ENCODE data around the gene SOX1.

Gene SOX1

GRCh38 chr13:112110479-112110878 is 43.5 kb downstream of the SOX1 start:
- no peak for DNase-seq

GRCh38 chr13:112111239-112111857 is 44.4 kb downstream of the SOX1 start:
- no peak for DNase-seq

GRCh38 chr13:112112534-112113276 is 45.8 kb downstream of the SOX1 start:
- no peak for DNase-seq

- DNase-seq: no peak
Observed at GRCh38 chr13:112113348-112113747, 46.4 kb downstream of the SOX1 start.

- DNase-seq: no peak
Observed at GRCh38 chr13:112113851-112114250, 46.9 kb downstream of the SOX1 start.

- no peak for DNase-seq
Observed at GRCh38 chr13:112114391-112114790, 47.4 kb downstream of the SOX1 start.

- no peak for DNase-seq
Observed at GRCh38 chr13:112115403-112116091, 48.6 kb downstream of the SOX1 start.

GRCh38 chr13:112116187-112116950 is 49.4 kb downstream of the SOX1 start:
- DNase-seq: no peak

GRCh38 chr13:112117258-112117954 is 50.5 kb downstream of the SOX1 start:
- DNase-seq: no peak

GRCh38 chr13:112117955-112118302 is 51.0 kb downstream of the SOX1 start:
- no peak for DNase-seq

- no peak for DNase-seq
Observed at GRCh38 chr13:112118451-112119064, 51.6 kb downstream of the SOX1 start.

- DNase-seq: no peak
Observed at GRCh38 chr13:112119192-112120030, 52.5 kb downstream of the SOX1 start.

- DNase-seq: no peak
Observed at GRCh38 chr13:112120031-112120373, 53.1 kb downstream of the SOX1 start.
